ENCODE measurements around the gene PLEKHH1. TPM values are rescaled to one million over a fixed set of nuclear protein-coding genes. Genes with fewer than 3 reads are reported as not detected.

PLEKHH1 gene
- total RNA-seq, 2 experiments from 2014 or later: 0.16 to 0.53 TPM

GRCh38 chr14:67581643-67582042 is 48.6 kb downstream of the PLEKHH1 start:
- Mint-ChIP-seq H3K9me3 (no peaks in the 10 kb centered on the region), H3K27me3 (no peaks in the 10 kb centered on the region), H3K36me3 (ENCODE audit: low read depth) (no peaks in the 10 kb centered on the region), H3K4me1 (ENCODE audit: low read depth) (no peaks in the 10 kb centered on the region), H3K27ac (no peak overlapping the region), H3K4me3 (no peak overlapping the region)
- Histone ChIP-seq H3K9me3 (ENCODE audit: control insufficient read depth in 1 of 2, insufficient read depth in 1 of 2, low read length in 2 of 2) (no peaks in the 10 kb centered on the region), H3K4me3 (ENCODE audit: low read length) (no peak overlapping the region), H3K27me3 (ENCODE audit: control insufficient read depth in 1 of 2, insufficient read depth in 2 of 2, low read length in 2 of 2) (no peaks in the 10 kb centered on the region), H3K27ac (ENCODE audit: low read depth in 1 of 2, low read length in 2 of 2) (no peak overlapping the region), H3K4me1 (ENCODE audit: insufficient read depth, low read length) (no peaks in the 10 kb centered on the region), H3K36me3 (ENCODE audit: insufficient read depth, low read length) (no peaks in the 10 kb centered on the region)
- POLR2A ChIA-PET: interaction anchor here (1.1 kb wide), 1 partner anchor 91 kb away, joined by 4 read pairs; no protein-coding TSS in a partner anchor
- intact Hi-C loops (cut with DNase I, micrococcal nuclease): no loop called here
- DNase-seq (no peak), ATAC-seq (ENCODE audit: poor library complexity) (no peak)
- TF ChIP-seq, protein P1, sequence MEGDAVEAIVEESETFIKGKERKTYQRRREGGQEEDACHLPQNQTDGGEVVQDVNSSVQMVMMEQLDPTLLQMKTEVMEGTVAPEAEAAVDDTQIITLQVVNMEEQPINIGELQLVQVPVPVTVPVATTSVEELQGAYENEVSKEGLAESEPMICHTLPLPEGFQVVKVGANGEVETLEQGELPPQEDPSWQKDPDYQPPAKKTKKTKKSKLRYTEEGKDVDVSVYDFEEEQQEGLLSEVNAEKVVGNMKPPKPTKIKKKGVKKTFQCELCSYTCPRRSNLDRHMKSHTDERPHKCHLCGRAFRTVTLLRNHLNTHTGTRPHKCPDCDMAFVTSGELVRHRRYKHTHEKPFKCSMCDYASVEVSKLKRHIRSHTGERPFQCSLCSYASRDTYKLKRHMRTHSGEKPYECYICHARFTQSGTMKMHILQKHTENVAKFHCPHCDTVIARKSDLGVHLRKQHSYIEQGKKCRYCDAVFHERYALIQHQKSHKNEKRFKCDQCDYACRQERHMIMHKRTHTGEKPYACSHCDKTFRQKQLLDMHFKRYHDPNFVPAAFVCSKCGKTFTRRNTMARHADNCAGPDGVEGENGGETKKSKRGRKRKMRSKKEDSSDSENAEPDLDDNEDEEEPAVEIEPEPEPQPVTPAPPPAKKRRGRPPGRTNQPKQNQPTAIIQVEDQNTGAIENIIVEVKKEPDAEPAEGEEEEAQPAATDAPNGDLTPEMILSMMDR (IDR thresholded peaks at IDR 0.05): no peak
- CTCF ChIA-PET: interaction anchor here (2.4 kb wide), 1 partner anchor 10 kb away, joined by 9 read pairs; no protein-coding TSS in a partner anchor

GRCh38 chr14:67582061-67582460 is 49.0 kb downstream of the PLEKHH1 start:
- Histone ChIP-seq H3K4me3 (ENCODE audit: low read length) (no peak overlapping the region), H3K9me3 (ENCODE audit: control insufficient read depth in 1 of 2, insufficient read depth in 1 of 2, low read length in 2 of 2) (no peaks in the 10 kb centered on the region), H3K4me1 (ENCODE audit: insufficient read depth, low read length) (no peaks in the 10 kb centered on the region), H3K27me3 (ENCODE audit: control insufficient read depth in 1 of 2, insufficient read depth in 2 of 2, low read length in 2 of 2) (no peaks in the 10 kb centered on the region), H3K36me3 (ENCODE audit: insufficient read depth, low read length) (peaks cover under 1% of the 10 kb centered on the region), H3K27ac (ENCODE audit: low read depth in 1 of 2, low read length in 2 of 2) (no peak overlapping the region)
- ChIA-PET POLR2A (no interaction called here), CTCF (no interaction called here)
- no peak for DNase-seq
- Mint-ChIP-seq H3K4me3 (no peak overlapping the region), H3K27me3 (no peaks in the 10 kb centered on the region), H3K36me3 (ENCODE audit: low read depth) (peaks cover under 1% of the 10 kb centered on the region), H3K9me3 (no peaks in the 10 kb centered on the region), H3K27ac (no peak overlapping the region), H3K4me1 (ENCODE audit: low read depth) (no peaks in the 10 kb centered on the region)
- no peak for ATAC-seq (ENCODE audit: poor library complexity)
- TF ChIP-seq, protein P1 (IDR thresholded peaks at IDR 0.05): no peak
- intact Hi-C loops (cut with DNase I, micrococcal nuclease): no loop called here

- no peaks in the 10 kb centered on the region for H3K27me3 Mint-ChIP-seq
- DNase-seq (peak in 7 of 14 experiments; percentile 13 to 67 (median 42)), ATAC-seq (ENCODE audit: poor library complexity) (peak; percentile 51)
- POLR2A ChIA-PET: interaction anchor here (1.6 kb wide), 1 partner anchor 121 kb away, joined by 5 read pairs; no protein-coding TSS in a partner anchor
- peaks cover 16% of the 10 kb centered on the region for H3K36me3 Mint-ChIP-seq (ENCODE audit: low read depth)
- H3K27ac Mint-ChIP-seq: no peak overlapping the region
- no peak overlapping the region for H3K27ac ChIP-seq (ENCODE audit: low read depth in 1 of 2, low read length in 2 of 2)
- peaks cover 15% of the 10 kb centered on the region for H3K36me3 ChIP-seq (ENCODE audit: insufficient read depth, low read length)
- intact Hi-C loops (cut with DNase I, micrococcal nuclease): loop anchor here (1.0 to 2.0 kb wide), 3 partner anchors 83 to 120 kb away; no protein-coding TSS in a partner anchor
- H3K4me3 ChIP-seq (ENCODE audit: low read length): no peak overlapping the region
- CTCF ChIA-PET: interaction anchor here (0.5 to 3.6 kb wide), 8 partner anchors 16 to 120 kb away, joined by 3 to 21 read pairs (median 3); partner anchors contain the start of gene PIGH
- H3K4me3 Mint-ChIP-seq: no peak overlapping the region
- no peaks in the 10 kb centered on the region for H3K27me3 ChIP-seq (ENCODE audit: control insufficient read depth in 1 of 2, insufficient read depth in 2 of 2, low read length in 2 of 2)
- H3K9me3 ChIP-seq (ENCODE audit: control insufficient read depth in 1 of 2, insufficient read depth in 1 of 2, low read length in 2 of 2): no peaks in the 10 kb centered on the region
- no peaks in the 10 kb centered on the region for H3K4me1 Mint-ChIP-seq (ENCODE audit: low read depth)
- TF ChIP-seq, protein P1 (IDR thresholded peaks at IDR 0.05): peak; percentile 56
- no peaks in the 10 kb centered on the region for H3K9me3 Mint-ChIP-seq
- no peaks in the 10 kb centered on the region for H3K4me1 ChIP-seq (ENCODE audit: insufficient read depth, low read length)
Observed at GRCh38 chr14:67583711-67584644, 50.9 kb downstream of the PLEKHH1 start.

Measured in CD4-positive, alpha-beta T cell (primary cell).